Esophagus muscularis mucosa (tissue), 3 donors: ENCODE data around the gene ADAMTS2.

Experiments used
- POLR2AphosphoS5 ChIP-seq, 2 donors: sonication (generic); formaldehyde crosslinking; IDR thresholded peaks; one replicate each; pipeline ENCODE4 v1.6.1; 2017; ENCODE audit warnings: antibody characterized with exemption in 2 of 2
- TF ChIP-seq, protein P1 (sequence below), 3 experiments: fragments of 200-600 bp in 2 of 3; fragments of 450-650 bp in 1 of 3; sonication (generic) in 2 of 3; IDR thresholded peaks; one replicate each; pipeline ENCODE4 v1.5.1; 2017 to 2019; ENCODE audit warnings: antibody characterized with exemption in 3 of 3, mild to moderate bottlenecking in 2 of 3, moderate library complexity in 1 of 3

- TF ChIP-seq, protein P1, sequence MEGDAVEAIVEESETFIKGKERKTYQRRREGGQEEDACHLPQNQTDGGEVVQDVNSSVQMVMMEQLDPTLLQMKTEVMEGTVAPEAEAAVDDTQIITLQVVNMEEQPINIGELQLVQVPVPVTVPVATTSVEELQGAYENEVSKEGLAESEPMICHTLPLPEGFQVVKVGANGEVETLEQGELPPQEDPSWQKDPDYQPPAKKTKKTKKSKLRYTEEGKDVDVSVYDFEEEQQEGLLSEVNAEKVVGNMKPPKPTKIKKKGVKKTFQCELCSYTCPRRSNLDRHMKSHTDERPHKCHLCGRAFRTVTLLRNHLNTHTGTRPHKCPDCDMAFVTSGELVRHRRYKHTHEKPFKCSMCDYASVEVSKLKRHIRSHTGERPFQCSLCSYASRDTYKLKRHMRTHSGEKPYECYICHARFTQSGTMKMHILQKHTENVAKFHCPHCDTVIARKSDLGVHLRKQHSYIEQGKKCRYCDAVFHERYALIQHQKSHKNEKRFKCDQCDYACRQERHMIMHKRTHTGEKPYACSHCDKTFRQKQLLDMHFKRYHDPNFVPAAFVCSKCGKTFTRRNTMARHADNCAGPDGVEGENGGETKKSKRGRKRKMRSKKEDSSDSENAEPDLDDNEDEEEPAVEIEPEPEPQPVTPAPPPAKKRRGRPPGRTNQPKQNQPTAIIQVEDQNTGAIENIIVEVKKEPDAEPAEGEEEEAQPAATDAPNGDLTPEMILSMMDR (IDR thresholded peaks at IDR 0.05), result no peak
- no peak for TF ChIP-seq POLR2AphosphoS5 (IDR thresholded peaks at IDR 0.05)
Measured at GRCh38 chr5:179126506-179126991, 218.7 kb downstream of the ADAMTS2 start.
